GM19372 (cell line): Measurements from ENCODE around the gene SH3PXD2B.
"Not testable (repeated sequence)": the region's sequence is repeated elsewhere in the genome, so short reads cannot be mapped to it uniquely, and the experiment has no call there.

Experiments
- ATAC-seq: cut with Tn5 transposase; IDR thresholded peaks from one replicate; pipeline ENCODE4 v1.9.1; 2021; ENCODE audit warnings: mild to moderate bottlenecking, low read depth, moderate library complexity; ENCODE audit not compliant: unreplicated experiment

Gene SH3PXD2B

DNA sequence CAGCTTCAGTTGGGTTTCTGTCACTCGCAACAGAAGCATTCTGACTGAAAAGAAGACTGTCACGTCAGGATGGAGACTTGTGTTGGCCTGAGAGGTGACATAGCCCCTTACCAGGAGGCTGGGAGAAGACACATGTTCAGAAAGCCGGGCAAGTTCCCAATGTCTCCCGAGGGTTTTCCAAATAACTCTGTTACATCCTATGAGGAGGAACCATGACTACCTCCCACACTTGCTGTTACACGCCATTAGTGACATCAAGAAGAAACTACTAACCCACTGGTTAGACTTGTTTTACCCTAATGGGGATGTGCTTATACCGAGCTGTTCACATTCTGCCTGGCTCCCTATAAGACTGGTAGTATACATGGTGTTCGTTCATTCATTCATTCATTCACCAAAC lies 33.3 kb downstream of the SH3PXD2B start:
- no peak for ATAC-seq

DNA sequence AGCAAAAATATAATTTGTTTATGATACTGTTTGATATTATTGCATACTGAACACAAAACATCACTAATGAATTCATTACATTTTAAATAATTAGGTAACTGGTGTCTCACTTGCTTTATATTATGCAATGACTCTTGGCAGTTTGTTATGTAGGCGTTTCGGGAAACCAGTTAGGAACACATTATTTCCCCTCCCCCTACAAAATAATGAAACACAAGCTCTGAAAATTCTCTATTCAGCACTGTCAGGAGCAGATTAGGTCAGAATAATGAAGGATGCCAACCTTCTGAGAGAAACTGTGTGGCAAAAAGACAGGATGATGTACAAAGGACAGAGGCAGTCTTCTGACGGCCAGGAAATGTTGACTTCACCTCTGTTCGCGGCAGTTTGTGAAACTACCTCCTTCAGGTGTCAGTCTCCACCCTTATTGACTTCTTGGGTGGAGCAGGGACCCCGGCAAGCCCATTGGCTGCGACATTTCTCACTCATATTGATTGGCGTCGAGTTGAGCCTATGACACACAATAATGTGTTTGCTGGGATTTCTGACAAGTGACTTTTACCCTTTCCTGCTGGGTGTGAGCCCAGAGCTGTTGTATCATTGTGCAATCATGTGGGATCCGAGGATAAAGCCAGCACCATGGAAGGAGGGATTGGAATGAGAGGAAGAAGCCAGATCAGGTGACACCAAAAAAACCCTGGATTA lies 33.9 kb downstream of the SH3PXD2B start:
- ATAC-seq, result no peak

DNA sequence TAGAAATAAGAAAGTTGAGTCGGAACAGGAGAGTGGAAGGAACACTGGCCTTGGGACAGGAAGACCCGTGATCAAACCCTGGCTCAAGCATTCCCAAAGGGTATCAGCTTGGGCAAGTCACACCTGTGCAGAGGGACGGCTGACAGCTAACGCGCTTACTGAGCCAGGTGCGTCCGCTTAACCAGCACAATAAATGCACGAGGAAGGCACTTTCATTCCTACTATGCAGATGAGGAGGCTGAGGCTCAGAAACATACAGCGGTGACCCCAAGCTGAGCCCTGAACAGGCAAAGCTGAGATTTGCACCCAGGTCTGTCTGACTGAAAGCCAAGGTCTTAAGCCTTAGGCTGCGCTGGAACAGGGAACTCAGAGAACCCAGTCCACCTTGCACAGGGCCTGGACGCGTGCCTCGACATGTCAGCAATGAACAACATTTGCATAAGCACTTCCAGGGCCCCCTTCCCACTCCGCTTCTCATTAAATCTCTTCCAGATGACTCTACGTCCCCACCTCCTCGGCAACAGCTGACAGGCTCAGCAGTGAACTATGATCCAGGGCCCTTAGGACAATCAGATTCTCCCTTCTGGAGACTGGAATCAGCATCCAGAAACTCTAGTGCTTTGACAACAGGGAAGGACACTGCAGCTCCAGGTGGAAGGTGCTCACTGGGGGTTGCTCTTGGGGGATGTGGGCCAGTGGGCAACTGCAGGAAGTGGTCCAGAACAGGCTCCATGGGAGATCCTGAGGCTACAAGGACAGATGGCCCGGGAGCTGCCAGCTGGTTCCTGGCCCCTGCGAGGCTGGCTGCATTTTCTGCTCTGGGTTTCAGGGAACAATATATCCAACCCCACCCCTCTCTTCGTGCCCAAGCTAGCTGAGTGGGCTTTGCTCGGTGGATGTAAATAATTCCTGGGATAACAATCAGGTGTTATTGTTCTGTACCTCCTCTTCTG lies 35.2 kb downstream of the SH3PXD2B start:
- no peak for ATAC-seq

DNA sequence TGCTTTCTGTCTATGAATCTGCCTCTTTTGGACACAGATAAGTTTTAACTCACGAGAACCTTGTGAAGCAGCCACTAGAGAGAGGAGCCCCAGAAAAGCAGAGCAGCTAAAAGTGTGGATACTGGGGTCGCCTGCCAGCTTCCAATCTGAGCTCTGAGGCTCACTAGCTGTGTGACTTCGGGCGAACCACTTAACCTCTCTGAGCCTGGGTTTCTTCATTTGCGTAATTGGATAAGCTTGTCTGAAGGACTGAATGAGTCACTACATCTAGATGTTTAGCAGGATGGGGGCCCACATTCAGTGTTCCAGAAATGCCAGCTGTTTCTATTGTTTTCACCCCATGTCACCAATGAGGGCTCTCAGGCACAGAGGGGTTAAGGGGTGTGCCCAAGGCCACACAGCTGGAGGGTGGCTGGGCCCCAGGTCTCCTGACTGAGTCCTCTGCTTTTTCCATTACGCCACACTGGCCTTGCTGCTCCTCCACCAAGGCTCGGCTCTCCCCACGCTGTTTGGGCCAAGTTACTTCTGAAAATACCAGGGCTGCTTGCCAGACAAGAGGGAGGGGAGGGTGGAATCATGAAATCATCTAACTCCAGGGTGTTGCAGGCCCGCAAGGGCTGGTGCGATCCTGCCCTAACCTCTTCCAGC lies 36.2 kb downstream of the SH3PXD2B start:
- no peak for ATAC-seq

DNA sequence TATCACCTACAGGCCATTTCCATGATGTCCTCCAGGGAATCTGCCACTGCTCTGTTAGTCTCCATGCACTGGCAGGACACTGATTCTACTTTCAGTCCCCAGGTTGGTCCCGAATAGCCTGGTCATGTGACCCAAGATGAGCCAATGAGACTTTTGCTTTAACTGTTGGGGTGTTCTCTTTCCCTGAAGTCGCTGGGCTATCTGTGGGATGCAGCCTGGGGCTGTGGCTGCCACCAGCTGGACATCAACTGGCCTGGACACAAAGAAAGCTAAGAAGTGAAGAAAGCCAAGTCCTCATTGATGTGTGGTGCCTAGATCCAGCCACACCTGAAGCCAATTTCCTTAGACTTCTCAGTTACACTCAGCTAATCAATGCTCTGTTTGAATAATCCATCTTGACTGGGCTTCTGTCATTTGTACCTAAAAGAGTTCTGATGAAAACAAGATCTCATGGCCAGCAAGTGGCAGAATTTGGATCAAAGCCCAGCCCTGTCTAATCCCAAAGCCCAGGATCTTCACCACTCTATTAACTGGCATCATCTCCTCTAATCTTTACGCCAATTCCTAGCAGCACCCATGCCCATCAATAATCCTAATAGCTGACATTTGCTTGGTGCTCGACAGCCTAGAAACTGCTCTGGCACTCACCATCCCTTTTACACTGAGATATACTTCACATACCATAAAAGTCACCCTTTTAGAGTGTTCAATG lies 37.0 kb downstream of the SH3PXD2B start:
- no peak for ATAC-seq

DNA sequence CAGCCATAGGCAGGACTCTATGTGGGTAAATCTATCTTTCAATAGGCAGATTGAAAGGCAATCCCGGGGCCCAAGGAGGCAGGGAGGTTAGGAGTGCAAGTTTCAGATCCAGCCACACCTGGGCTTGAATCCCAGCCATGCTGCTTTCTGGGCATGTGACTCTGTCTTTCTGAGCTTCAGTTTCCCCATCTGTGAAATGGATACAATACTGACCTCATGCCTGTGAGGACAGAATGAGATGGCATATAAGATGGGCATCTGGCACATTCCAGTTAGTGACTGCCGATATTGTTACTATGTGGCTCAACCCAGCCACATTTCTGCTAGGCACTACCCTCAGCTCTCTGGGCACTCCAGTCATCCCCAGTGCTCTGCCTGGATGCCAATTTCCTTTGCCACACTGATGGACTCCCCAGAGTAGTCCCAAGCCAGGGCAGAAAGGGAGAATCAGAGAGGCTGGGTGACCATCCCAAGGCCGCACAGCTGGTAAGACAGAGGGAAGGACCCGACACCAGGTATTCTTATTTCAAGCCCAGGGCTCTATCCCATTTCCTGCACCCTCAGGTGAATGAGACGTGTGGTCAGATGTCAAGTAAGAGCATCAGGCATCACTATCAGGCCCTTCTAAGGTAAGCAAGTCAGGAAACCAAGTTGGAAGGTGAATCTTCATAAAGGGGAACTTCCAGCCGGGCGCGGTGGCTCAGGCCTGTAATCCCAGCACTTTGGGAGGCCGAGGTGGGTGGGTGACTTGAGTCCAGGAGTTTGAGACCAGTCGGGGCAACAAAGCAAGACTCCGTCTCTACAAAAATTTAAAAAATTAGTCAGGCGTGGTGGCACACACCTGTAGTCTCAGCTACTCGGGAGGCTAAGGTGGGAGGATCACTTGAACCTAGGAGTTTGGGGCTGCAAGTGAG lies 38.7 kb downstream of the SH3PXD2B start:
- no peak for ATAC-seq

DNA sequence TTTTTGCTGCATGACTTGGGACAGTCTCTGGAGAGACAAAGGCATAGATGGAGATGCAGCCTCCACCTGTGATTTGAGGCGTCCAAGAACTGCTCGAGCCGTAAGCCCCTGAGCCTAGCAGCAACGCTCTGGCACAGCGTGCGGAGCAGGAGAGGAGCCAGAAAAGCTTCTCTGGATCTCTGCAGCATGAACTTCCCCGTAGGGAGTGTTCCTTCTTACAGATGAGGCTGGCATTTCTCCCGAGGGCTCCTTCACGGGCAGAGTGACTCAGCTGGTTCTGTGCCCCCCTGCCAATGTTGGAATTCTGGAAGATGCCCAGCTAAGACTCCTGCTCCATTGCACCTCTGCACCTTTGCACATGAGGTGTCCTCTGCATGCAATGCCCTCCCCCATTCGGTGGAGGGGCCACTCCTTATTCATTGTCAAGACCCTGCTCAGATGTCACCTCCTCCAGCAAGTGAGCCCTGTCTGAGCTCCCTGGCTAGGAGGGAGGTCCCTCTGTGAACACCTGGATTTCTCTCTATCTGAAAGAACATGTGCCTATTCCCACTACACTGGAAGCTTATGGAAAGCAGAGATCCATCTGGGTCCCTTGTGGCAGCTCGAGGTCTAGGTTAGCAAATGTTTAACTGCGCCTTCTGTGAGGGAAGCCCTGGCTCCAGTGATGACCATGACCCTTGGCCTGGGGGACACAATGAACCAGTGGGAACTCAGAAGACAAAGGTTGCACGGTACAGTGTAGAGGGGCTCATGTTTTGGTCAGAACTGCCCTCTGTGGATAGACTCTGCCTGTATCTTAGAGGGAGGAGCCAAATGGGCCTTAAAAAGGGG lies 39.6 kb downstream of the SH3PXD2B start:
- no peak for ATAC-seq

DNA sequence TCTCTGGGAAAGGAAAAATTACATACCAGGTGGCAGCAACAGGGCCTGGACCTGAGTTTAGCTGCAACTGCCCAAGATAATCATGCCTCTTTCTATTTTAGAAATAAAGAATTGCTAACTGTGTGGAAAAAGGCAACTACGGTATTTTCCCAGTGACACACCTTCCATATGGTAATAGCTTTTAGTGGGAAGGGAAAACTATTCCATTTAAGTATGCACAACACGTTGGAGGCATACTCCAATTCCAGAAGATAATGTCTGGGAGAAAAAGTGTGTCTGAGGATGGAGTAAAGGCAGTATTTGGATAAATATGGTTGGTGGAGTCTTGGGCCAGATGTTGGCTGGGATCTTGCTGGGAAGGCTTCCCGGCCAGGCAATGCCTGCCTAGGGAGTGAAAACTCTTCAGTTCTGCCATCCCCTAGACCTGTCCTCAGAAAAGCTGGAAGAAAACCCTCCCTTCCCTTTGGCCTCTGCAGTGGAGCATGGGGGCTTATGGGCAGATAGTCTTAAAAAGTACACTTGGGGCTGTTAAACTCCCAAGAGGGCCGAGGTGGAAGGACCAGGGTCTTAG lies 40.6 kb downstream of the SH3PXD2B start:
- ATAC-seq, result no peak

DNA sequence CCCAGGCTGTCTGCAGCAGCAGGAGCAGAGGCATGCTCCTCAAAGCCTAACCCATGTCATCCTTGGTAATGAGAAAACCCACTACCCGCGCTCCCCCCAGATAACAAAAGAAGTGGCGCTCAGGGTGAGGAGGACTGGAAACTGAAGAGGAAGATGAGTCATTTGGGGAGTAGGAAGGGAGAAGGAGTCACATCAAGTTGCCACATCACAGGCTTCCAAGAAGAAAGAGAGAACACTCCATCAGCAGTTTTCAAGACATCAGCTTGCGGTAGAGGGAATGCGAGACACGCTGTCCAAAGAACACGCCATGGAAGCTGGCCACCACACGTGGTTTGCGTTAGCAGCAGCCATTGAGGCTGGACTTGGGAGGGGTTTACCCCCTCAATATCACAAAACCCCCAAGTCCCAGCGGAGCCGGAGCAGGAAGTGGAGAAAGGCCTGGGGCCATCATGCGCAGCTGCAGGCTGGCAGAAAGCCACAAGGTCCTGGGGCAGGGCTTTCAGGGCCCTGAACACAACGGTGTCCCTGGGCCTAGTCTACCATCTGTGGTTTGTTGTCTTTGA lies 41.5 kb downstream of the SH3PXD2B start:
- no peak for ATAC-seq

DNA sequence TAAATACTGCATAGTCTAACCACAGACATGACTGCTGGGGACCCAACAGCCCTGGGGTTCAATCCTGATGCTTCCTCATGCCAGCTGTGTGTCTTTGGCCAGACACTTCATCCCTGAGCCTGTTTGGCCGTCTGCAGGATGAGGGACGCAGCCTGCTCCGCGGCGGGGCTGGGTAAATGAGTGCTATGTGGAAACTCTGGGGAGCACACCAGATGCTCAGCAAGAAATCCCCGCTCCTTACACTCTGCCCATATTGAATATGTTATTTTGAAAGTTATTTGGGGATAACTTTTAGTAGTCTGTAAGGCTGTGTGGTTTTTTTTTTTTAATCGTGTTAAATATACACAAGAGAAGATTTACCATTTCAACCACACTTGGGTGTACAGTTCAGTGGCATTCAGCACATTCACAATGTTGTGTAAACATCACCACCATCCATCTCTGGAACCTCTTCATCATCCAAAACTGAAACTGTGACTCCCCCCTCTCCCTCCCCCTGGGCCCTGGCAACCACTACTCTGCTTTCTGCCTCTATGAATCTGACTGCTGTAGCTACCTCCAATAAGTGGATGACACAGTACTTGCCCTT lies 42.7 kb downstream of the SH3PXD2B start:
- no peak for ATAC-seq

DNA sequence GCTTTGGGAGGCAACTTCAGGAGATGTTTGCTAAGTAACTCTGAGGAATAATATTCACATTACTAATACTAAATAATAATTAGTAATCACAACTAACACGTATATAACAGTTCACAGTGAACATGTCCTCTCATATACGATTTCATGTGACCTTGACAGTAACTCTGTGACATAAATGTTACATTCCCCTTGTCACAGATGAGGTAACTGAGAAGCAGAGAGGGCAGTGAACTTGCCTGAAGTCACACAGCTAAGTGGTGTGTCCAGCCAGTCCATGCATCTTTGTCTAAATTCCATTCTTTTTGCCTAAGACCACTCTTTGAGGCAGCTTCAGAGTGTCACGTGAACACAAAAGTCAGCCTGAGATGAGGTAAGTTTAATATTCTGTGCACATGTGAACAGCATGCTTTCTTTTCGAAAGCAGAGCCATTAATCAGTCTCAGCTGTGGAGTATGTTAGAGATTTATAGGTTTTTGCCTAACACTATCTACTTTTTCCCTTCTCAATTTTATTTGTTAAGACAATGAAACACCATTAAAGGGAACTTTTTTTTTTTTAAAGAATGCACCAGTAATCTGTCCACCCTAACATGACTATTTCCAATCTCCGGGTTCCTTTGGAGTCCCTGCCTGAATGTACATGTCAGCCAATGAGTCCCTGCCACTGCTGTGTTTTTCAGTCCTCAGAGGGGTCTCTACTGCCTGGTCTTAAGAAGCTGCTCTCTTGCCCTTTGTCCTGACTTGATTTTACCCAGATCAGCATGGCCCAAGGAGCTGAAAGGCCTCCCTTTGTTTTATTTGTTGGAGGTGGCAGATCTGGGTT lies 43.5 kb downstream of the SH3PXD2B start:
- no peak for ATAC-seq

DNA sequence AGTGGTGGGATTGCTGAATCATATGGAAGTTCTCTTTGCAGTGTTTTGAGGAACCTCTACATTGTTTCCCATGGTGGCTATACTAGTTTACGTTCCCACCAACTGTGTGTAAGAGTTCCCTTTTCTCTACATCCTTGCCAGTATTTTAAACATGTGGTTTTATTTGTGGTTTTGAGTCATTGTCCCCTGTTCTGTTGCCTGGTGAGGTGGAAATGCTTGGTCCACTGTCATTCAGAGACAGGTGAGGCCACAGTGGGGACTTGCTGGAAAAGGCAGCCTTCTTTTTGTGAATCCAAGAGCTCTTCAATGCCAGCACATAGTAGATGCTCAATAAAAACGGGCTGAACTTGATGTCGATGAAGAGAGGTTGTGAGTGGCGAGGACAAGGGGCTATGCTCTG lies 44.2 kb downstream of the SH3PXD2B start:
- ATAC-seq, result no peak

DNA sequence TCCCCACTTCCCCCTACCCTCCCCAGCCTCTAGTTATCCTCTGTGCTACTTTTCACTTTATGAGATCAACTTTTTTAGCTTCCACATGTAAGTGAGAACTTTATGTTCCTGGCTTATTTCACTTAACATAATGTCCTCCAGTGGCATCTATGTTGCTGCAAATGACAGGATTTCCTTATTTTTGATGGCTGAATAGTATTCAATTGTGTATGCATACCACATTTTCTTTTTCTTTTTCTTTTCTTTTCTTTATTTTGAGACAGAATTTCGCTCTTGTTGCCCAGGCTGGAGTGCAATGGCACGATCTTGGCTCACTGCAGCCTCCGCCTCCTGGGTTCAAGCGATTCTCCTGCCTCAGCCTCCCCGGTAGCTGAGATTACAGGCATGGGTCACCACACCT lies 44.8 kb downstream of the SH3PXD2B start:
- ATAC-seq, result not testable (repeated sequence)

DNA sequence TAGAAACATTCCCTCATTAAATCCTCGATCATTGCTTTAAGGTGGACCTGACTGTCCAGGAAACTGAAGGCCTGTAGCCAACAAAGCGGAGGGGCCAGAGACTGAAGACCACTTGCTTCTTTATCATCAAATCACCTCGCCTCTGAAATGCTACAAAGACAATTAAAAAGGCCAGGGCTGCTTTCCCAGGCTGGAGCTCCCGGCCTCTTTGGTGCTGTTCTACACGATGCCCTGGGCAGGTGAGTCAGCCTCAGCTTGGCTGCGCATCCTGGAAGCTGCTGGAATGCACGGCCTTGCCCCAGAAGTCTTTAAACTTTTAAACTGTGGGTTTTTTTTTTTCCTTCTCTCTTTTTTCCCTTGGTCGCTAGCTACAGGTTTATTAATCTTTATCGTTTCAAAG lies 46.5 kb downstream of the SH3PXD2B start:
- ATAC-seq, result no peak

DNA sequence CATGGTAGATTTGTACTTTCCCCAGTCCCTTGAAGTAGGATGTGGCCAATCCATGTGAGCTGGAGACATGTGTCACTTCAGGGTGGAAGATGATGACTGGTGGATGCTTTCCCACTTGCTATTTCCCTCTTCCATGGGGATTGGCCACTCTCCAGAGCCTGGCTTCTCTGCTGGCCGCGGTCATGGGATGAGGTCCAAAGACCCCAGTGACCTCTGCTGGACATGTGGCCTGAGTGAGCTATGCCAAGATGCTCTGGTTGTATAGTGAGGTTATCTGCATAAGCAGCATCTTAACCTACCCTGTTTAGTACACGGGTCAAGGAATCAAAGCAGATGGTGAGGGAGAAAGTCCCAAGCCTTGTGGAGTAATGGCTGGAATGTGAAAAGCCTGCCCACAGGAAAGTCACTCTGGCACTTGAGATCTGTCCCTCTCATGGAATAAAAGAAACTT lies 47.1 kb downstream of the SH3PXD2B start:
- no peak for ATAC-seq

DNA sequence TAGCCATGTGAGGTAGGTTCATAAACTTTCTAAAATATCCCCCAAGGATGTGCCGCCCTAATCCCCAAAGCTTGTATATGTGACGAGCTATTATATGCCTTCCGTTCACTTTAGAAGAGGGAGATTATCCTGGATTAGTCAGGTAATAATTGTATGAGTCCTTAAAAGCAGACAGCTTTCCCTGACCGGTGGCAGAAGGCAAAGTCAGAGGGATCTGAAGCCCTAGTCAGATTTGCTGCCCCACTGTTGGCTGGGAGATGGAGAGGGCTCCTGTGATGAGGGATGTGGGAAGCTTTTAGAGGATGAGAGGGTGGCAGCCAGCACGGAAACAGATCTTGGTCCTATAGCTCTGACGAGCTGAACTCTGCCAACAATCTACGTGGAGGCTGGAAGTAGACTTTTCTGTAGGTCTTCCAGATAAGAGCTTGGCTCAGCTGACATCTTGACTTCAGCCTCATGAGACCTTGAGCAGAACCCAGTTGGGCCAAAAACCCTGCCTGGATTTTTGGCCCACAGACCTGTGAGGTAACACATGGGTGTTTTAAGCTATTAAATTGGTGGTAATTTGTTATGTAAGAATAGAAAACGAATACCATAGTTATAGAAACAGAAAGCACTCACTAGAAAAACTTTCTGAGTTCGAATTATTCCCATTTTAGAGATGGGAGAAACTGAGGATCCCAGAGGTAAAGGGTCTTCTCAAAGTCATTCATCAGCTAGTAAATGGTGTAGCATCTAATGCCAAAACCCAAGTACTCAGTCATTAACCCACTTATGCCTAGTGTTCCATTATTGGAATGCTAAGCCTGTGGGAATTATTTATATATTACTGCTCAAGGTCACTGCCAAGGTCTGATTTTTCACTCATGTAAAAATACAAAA lies 48.9 kb downstream of the SH3PXD2B start:
- ATAC-seq, result no peak
